ENCODE results near the gene ANKRD27.

- TF ChIP-seq, protein P1, sequence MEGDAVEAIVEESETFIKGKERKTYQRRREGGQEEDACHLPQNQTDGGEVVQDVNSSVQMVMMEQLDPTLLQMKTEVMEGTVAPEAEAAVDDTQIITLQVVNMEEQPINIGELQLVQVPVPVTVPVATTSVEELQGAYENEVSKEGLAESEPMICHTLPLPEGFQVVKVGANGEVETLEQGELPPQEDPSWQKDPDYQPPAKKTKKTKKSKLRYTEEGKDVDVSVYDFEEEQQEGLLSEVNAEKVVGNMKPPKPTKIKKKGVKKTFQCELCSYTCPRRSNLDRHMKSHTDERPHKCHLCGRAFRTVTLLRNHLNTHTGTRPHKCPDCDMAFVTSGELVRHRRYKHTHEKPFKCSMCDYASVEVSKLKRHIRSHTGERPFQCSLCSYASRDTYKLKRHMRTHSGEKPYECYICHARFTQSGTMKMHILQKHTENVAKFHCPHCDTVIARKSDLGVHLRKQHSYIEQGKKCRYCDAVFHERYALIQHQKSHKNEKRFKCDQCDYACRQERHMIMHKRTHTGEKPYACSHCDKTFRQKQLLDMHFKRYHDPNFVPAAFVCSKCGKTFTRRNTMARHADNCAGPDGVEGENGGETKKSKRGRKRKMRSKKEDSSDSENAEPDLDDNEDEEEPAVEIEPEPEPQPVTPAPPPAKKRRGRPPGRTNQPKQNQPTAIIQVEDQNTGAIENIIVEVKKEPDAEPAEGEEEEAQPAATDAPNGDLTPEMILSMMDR (IDR thresholded peaks at IDR 0.05), result no peak
- TF ChIP-seq EZH2 (IDR thresholded peaks at IDR 0.05; ENCODE audit: borderline replicate concordance, insufficient read depth, low read depth, low read length, poor library complexity, severe bottlenecking), result no peak
These were observed 12.8 kb downstream of the ANKRD27 start for GRCh38 chr19:32662186-32662585.
